ENCODE measurements around the gene NDUFAF7.
"Not testable (repeated sequence)": the region's sequence is repeated elsewhere in the genome, so short reads cannot be mapped to it uniquely, and the experiment has no call there.

NDUFAF7 gene

DNA sequence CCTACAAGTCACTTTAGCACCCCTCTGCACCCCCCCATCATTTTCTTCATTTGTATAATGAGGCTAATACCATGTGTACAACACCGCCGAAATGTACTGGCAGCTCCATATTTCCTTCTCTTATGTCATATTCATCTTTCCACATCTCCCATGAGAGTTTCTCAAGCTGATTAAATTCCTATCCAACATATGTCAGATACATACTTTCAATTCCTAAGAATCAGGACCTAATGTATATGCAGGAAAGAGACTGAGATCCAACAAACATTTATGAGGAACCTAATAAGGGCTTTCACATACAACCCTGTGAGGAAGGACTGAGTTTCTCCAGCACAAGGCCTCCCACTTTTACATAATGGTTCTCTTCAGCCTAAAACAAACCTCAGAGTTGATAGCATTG is 51.3 kb downstream of the NDUFAF7 start:
- FAIRE-seq (no peak), DNase-seq (ENCODE audit: low spot score) (no peak)

- DNase-seq (ENCODE audit: low spot score) = no peak
- FAIRE-seq = no peak
These were observed 51.7 kb downstream of the NDUFAF7 start for GRCh38 chr2:37283207-37283606.

GRCh38 chr2:37284381-37284780 is 52.9 kb downstream of the NDUFAF7 start:
- DNase-seq (ENCODE audit: low spot score) (no peak), FAIRE-seq (no peak)

GRCh38 chr2:37287966-37288365 is 56.5 kb downstream of the NDUFAF7 start:
- DNase-seq (ENCODE audit: low spot score) = no peak
- FAIRE-seq = no peak

DNA sequence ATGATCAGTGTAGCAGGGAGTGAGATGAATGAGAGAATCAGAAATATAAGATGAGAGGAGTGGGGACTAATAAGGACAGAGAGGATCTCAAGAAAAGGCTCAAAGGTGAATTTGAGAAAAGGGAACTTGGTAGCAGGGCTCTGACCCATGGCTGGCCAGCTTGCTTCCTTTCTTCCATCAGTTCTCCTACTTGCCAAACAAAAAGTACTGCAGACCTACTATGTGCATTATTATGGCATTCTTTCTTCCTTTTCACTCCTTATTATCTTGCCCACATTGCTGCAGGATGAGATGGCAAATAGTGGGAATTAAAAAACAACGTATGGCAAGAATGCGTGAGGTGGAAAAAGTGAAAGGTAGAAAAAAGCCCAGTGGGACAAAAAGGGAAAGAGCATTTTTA is 60.2 kb downstream of the NDUFAF7 start:
- DNase-seq (ENCODE audit: low spot score) = no peak
- no peak for FAIRE-seq

DNA sequence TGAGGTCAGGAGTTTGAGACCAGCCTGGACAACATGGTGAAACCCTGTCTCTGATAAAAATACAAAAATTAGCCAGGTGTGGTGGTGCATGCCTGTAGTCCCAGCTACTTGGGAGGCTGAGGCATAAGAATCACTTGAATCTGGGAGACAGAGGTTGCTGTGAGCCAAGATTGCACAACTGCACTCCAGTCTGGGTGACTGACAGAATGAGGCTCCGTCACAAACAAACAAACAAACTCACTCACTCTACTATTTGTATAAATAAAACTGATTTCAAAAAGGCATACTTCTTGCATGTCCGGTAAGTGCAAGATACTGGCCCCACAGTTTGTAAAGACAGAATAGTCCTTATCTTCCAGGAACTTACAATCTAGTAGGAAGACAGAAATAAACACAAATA is 63.4 kb downstream of the NDUFAF7 start:
- DNase-seq (ENCODE audit: low spot score); FAIRE-seq: not testable (repeated sequence)

DNA sequence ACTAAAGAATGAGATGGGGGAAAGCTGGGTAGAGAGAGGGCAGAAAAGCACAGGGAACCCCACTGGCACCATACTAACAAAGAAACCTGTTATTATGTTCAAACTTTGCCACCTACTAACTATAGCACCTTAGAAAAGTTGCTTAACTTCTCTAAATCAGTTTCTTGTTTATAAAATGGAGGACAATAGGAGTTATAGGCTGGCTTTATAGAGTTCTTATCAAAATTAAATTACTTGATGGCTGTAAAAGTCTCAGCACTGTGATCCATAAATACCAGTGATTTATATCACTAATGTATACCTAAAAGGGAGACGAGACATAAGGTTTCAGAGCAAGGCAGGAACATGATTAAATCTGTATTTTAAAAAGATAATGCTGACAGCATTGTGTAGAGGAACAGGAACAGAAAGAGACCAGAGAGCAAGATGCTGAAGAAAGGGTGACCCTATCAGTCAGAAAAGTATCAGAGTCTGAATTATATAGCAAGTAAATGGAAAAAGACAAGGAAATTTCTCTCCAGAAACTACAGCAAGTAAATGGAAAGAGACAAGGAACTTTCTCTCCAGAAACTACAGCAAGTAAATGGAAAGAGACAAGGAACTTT is 64.1 kb downstream of the NDUFAF7 start:
- DNase-seq (ENCODE audit: low spot score) = no peak
- FAIRE-seq = no peak

GRCh38 chr2:37297632-37298031 is 66.2 kb downstream of the NDUFAF7 start:
- FAIRE-seq (no peak), DNase-seq (ENCODE audit: low spot score) (no peak)

Measured in urothelium cell line (cell line).